Esophagus (tissue), 2 donors: ENCODE data around the gene GPR34. TPM values are rescaled to one million over a fixed set of nuclear protein-coding genes. Genes with fewer than 3 reads are reported as not detected.
"Not testable (repeated sequence)": the region's sequence is repeated elsewhere in the genome, so short reads cannot be mapped to it uniquely, and the experiment has no call there.

Experiments used
- H3K27ac ChIP-seq, 2 donors: one replicate each; pipeline ENCODE4 v1.5.1; 2013; ENCODE audit warnings: low read depth in 2 of 2, mild to moderate bottlenecking in 2 of 2, inconsistent platforms in 1 of 2, low read length in 1 of 2, moderate library complexity in 1 of 2
- H3K27me3 ChIP-seq, 2 donors: one replicate each; pipeline ENCODE4 v1.6.1; 2013; ENCODE audit warnings: low read length in 2 of 2, control low read depth in 1 of 2, mild to moderate bottlenecking in 1 of 2; ENCODE audit not compliant: insufficient read depth in 2 of 2, control insufficient read depth in 1 of 2
- H3K36me3 ChIP-seq, 2 donors: one replicate each; pipeline ENCODE4 v1.6.1; 2013; ENCODE audit warnings: low read length in 1 of 2; ENCODE audit not compliant: control insufficient read depth in 2 of 2, insufficient read depth in 2 of 2
- H3K4me1 ChIP-seq, 2 donors: one replicate each; pipeline ENCODE4 v1.6.1; 2013; ENCODE audit warnings: low read length in 1 of 2; ENCODE audit not compliant: control insufficient read depth in 2 of 2, insufficient read depth in 2 of 2
- H3K4me3 ChIP-seq, 2 donors: one replicate each; pipeline ENCODE4 v1.5.1; 2013; ENCODE audit warnings: low read length in 2 of 2, mild to moderate bottlenecking in 2 of 2, low read depth in 1 of 2, moderate library complexity in 1 of 2
- H3K9me3 ChIP-seq, 2 donors: one replicate each; pipeline ENCODE4 v1.6.1; 2013; ENCODE audit warnings: mild to moderate bottlenecking in 2 of 2, low read depth in 1 of 2, low read length in 1 of 2, moderate library complexity in 1 of 2; ENCODE audit not compliant: control insufficient read depth in 2 of 2, insufficient read depth in 1 of 2
- WGBS, 2 donors: extraction: QIAGEN DNeasy Blood & Tissue Kit; methylation state at CpG; one replicate each; pipeline ENCODE4 v1.1.7; 2013; 5-methylcytosine and 5-hydroxymethylcytosine counted together
- polyA plus RNA-seq, 2 donors: library from polyadenylated mRNA; stranded (reverse); fragments of 200-250 nt; gene quantifications; one replicate each; pipeline ENCODE4 v1.2.3, GENCODE V29; 2013
- donor health status: healthy with polysubstance abuse.
- donor health status: Bipolar disorder and iron deficiency.

Gene GPR34
- polyA plus RNA-seq, 2 donors, result 0.65 to 0.76 TPM

DNA sequence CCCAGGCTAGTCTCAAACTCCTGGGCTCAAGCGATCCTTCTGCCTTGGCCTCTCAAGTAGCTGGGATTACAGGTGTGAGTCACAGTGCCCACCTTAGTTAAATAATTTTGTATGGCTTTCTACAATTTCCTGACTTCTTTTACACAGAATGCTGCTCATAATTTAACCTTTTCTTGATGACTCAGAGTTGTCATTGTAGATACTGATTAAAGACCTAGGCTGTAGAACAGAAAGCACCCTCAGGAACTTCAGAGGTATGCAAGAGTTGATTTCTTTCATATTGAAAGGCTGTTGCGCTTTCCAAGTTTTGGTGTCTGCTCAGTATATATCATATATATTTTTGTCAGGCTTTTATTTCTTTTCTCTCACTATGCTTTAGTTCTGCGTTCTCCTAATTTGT is 21.1 kb upstream of the GPR34 start:
- 88 to 94% methylated on average over 3 of the region's 3 CpGs for WGBS, 2 donors

DNA sequence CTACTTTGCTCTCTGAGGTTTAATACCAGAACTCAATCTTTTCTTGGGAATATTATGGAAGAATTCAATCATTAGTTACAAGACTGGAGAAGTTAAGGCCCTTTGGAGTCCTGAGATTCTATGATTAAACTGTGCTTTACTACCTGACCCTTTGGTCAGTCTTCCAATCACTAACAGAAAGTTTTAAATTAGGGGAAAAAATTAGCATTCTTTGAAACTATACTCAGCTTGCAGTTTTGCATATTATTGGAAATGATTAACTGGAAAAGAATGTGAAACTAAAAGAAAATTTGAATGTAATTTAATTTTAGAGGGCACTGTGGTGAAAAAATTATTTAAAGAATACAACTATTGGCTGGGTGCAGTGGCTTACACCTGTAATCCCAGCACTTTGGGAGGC is 18.7 kb upstream of the GPR34 start:
- no peaks in the 10 kb centered on the region for H3K36me3 ChIP-seq

More for the DNA sequence above, 21.1 kb upstream of the GPR34 start:
- no peaks in the 10 kb centered on the region for H3K27me3 ChIP-seq
- H3K36me3 ChIP-seq, result no peaks in the 10 kb centered on the region
- no peaks in the 10 kb centered on the region for H3K4me1 ChIP-seq
- no peaks in the 10 kb centered on the region for H3K9me3 ChIP-seq
- no peak overlapping the region for H3K4me3 ChIP-seq
- no peak overlapping the region for H3K27ac ChIP-seq

DNA sequence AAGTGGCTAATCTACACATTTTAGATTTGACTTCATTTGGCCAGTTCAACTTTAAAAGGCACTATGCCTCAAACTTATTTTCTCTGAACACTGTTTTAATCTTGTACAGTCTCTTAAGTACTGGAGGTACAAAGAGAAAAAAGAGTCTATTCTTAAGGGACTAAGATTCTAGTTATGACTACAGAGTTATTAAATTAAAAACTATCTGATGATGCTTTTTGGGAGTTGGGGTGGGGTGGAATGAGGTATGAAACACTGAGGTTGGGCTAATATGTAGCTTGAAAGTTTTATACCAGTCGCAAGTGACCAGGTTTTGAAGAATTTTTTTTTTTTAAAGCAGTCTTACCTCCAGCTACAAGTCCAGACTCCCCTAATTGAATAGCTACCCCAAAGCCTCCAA is 17.7 kb upstream of the GPR34 start:
- WGBS, 2 donors, result 78 to 90% methylated on average over 1 of the region's 1 CpG
- Histone ChIP-seq H3K4me1 (no peaks in the 10 kb centered on the region), H3K4me3 (no peak overlapping the region), H3K36me3 (no peaks in the 10 kb centered on the region), H3K27me3 (no peaks in the 10 kb centered on the region), H3K9me3 (no peaks in the 10 kb centered on the region), H3K27ac (no peak overlapping the region)

More for the DNA sequence above, 18.7 kb upstream of the GPR34 start:
- Histone ChIP-seq H3K27me3 (no peaks in the 10 kb centered on the region), H3K9me3 (no peaks in the 10 kb centered on the region), H3K4me1 (no peaks in the 10 kb centered on the region), H3K4me3 (no peak overlapping the region), H3K27ac (no peak overlapping the region)

DNA sequence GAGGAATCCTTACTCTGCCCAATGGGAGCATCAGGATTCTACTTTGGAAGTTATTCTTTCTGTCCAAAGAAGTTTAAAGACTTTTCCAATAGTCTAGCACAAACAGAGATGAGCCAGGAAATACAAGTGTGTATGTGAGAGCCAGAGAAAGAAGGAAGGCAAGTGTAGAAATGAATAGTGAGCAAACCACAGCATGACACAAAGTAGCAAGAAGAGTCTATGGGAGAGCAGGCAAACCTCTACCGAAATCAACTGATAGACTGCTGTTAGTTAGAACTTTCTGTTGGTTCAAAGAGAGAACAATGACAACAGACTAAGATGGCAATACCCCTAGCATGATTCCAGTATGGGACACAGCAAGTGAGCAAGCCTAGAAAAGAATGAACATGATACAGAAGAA is 16.1 kb upstream of the GPR34 start:
- 84 to 92% methylated on average over 1 of the region's 1 CpG for whole genome bisulfite sequencing, 2 donors
- Histone ChIP-seq H3K4me1 (no peaks in the 10 kb centered on the region), H3K9me3 (no peaks in the 10 kb centered on the region), H3K27ac (no peak overlapping the region), H3K27me3 (no peaks in the 10 kb centered on the region), H3K36me3 (no peaks in the 10 kb centered on the region), H3K4me3 (no peak overlapping the region)

DNA sequence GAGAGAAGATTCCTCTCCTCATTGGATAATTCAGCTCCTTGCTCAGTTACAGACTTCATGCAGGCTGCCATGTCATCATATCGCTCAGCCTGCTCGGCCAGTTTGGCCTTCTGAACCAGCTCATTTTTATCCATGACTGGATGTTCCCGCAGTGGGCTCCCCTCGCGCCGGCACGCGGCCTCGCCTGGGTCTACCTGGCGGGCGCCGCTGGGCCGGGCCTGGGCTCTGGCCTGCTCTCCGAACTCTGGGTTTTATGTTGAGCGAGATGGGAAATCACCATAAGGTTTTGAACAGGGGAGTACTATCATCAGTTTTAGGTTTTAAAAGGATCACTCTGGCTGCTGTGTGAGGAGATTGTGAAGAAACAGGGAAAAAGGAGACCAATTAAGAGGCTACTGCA is 12.4 kb upstream of the GPR34 start:
- H3K27me3 ChIP-seq, H3K4me1 ChIP-seq, H3K4me3 ChIP-seq, H3K36me3 ChIP-seq, H3K27ac ChIP-seq, H3K9me3 ChIP-seq: not testable (repeated sequence)
- 91 to 97% methylated on average over 15 of the region's 15 CpGs for WGBS, 2 donors

DNA sequence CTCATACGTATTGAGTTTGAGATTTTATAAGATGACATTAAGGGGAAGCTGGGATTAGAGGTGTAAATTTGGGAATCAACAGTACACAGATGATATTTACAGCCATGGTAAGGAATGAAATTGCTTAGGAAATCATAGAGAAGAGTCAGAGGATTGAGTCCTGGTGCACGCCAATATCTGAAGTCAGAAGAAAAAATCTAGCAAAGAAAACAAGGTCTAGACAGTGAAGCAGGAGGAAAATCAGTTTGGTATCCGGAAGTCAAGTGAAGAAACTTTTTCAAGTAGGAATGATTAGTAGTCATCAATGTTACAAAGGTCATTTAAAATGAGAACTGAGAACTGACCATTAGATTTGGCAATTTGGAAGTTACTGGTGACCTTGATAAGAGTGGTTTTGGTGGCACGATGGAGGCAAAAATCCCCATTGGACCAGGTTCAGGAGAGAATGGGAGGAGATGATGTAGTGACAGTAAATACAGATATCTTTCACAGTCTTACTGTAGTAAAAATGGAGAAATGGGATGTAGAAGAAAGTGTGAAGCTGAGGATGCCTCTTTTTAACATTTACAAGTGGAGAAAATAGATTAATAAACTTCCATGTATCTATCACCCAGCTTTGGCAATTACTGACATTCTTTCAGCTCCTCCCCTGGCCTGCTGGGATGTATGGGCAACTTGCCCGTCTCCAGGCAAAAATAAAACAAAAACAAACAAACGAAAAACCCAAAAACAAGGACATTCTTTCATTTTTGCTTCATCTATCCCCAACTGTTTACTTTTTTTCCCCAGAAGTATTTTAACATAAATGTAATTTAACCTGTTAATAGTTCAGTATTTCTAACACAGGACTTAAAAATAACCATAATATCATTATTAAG is 11.4 kb upstream of the GPR34 start:
- Histone ChIP-seq H3K9me3 (no peaks in the 10 kb centered on the region), H3K4me3 (no peak overlapping the region), H3K36me3 (no peaks in the 10 kb centered on the region), H3K27me3 (no peaks in the 10 kb centered on the region), H3K27ac (no peak overlapping the region), H3K4me1 (no peaks in the 10 kb centered on the region)
- WGBS, 2 donors, result 72 to 77% methylated on average over 6 of the region's 6 CpGs

DNA sequence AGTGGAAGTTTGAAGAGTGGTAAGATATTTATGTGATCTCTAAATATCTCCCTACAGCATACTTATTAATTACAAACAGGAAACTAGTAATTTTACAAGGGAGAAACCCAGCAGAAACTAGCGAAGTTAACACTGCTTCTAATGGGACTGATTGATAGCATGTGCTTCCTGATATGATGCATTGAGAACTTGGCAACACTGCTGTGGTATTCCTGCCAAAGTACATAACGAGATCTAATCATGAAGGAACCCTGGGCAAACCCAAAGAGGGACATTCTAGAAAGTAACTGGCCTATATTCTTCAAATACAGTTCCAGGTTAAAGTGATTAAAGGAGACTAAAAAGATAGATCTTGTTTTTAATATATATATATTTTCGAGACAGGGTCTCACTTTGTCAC is 4.6 kb upstream of the GPR34 start:
- H3K36me3 ChIP-seq, result no peaks in the 10 kb centered on the region
- no peaks in the 10 kb centered on the region for H3K4me1 ChIP-seq
- 25 to 48% methylated on average over 3 of the region's 3 CpGs for WGBS, 2 donors
- peaks cover 0 to 3% of the 10 kb centered on the region in 2 donors for H3K27me3 ChIP-seq
- H3K27ac ChIP-seq, result no peak overlapping the region
- H3K4me3 ChIP-seq, result no peak overlapping the region
- no peaks in the 10 kb centered on the region for H3K9me3 ChIP-seq

DNA sequence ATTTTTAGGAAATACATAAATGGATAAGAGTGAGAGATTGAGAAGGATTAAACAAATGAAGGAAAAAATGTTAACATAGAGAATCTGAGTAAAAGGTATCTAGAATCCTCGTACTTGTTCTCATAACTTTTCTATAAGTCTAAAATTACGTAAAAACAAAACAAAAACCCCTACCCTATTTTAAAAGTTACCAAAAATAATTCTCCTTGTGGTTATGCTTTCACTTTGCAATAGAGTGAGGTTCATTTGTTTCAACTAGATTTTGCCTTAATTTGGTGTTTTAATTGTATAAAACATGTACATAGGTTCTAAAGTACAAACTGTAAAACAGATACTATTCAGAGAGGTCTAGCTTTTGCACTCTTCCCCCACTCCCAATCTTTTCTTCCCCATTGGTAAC is 3.8 kb upstream of the GPR34 start:
- no peaks in the 10 kb centered on the region for H3K9me3 ChIP-seq
- H3K36me3 ChIP-seq, result no peaks in the 10 kb centered on the region
- H3K27ac ChIP-seq, result no peak overlapping the region
- no peaks in the 10 kb centered on the region for H3K4me1 ChIP-seq
- H3K4me3 ChIP-seq, result no peak overlapping the region
- 74 to 92% methylated on average over 2 of the region's 2 CpGs for WGBS, 2 donors
- H3K27me3 ChIP-seq, result peaks cover 0 to 3% of the 10 kb centered on the region in 2 donors

DNA sequence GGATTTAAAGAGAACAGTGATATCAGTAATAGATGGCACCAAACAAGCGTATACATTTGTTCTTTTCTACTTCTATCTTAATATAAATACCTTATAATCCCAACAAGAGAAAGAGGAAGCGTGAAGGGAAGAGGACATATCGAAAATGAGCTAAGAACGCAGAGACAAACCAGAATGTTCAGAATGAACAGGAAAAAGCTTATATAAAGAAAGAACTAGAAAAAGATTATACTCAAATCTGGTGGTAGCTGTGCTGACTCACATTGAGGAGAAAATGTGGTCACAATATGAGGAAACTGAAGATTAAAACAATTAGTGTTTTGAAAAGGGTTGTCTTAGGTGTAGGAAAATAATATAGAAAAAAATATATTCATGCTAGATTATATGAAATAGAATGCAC is 2.0 kb upstream of the GPR34 start:
- H3K36me3 ChIP-seq, result no peaks in the 10 kb centered on the region
- 66 to 90% methylated on average over 4 of the region's 4 CpGs for WGBS, 2 donors
- peaks cover 0 to 3% of the 10 kb centered on the region in 2 donors for H3K27me3 ChIP-seq
- H3K9me3 ChIP-seq, result no peaks in the 10 kb centered on the region
- no peak overlapping the region for H3K4me3 ChIP-seq
- no peaks in the 10 kb centered on the region for H3K4me1 ChIP-seq
- no peak overlapping the region for H3K27ac ChIP-seq

DNA sequence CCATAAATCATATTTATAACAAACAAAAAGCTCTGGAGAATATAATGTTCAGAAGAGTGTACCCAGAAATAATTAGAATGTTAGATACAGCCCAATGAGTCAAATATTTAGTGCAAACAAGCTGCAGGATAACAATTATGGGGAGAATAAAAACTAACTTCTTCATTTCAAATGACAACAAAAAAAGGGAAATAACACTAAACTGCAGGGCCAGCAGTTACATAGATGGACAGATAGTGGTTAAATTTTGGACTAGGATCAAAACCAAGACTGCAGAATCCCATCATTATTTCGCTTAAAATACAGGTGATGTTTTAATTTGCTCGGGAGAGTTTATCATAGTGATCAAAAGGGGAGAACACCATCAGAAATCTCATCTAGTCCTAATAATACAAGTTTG is 617 bp upstream of the GPR34 start:
- Histone ChIP-seq H3K4me3 (no peak overlapping the region), H3K4me1 (no peaks in the 10 kb centered on the region), H3K36me3 (no peaks in the 10 kb centered on the region), H3K27ac (no peak overlapping the region), H3K9me3 (no peaks in the 10 kb centered on the region), H3K27me3 (peaks cover 0 to 3% of the 10 kb centered on the region in 2 donors)
- WGBS, 2 donors, result 78 to 89% methylated on average over 2 of the region's 2 CpGs
